Transverse colon (tissue), 4 donors: ENCODE data around the gene AGAP1. TPM values are rescaled to one million over a fixed set of nuclear protein-coding genes. Genes with fewer than 3 reads are reported as not detected.

Experiments
- DNase-seq: peaks from one replicate; pipeline ENCODE4 v3.0.0-alpha.2; 2019
- H3K27ac ChIP-seq, 4 donors: fragments of 200-600 bp; sonication (generic); 2 replicates each; pipeline ENCODE4 v1.5.1; 2016 to 2018; ENCODE audit warnings: inconsistent platforms in 4 of 4
- H3K27me3 ChIP-seq: fragments of 200-600 bp; sonication (generic); 2 replicates; pipeline ENCODE4 v1.5.1; 2017; ENCODE audit warnings: inconsistent platforms
- H3K36me3 ChIP-seq, 4 donors: fragments of 200-600 bp; sonication (generic); 2 replicates each; pipeline ENCODE4 v1.5.1; 2017 to 2019; ENCODE audit warnings: inconsistent platforms in 4 of 4
- H3K4me1 ChIP-seq, 4 donors: fragments of 200-600 bp; sonication (generic); 2 replicates each; pipeline ENCODE4 v1.5.1; 2017 to 2020; ENCODE audit warnings: inconsistent platforms in 4 of 4
- H3K4me3 ChIP-seq, 4 donors: fragments of 200-600 bp; sonication (generic); 1 replicate in 1 of 4; 2 replicates in 3 of 4; pipeline versions ENCODE4 v1.5.1 to v1.6.1; 2017 to 2019; ENCODE audit warnings: inconsistent platforms in 4 of 4
- H3K9me3 ChIP-seq, 2 donors: fragments of 200-600 bp; sonication (generic); 2 replicates each; pipeline ENCODE4 v1.5.1; 2017 to 2019; ENCODE audit warnings: inconsistent platforms in 2 of 2
- EP300 ChIP-seq: sonication (generic); formaldehyde crosslinking; IDR thresholded peaks from one replicate; pipeline ENCODE4 v1.6.1; 2017; ENCODE audit warnings: antibody characterized with exemption, low read depth
- POLR2A ChIP-seq: fragments of 450-650 bp; IDR thresholded peaks from one replicate; pipeline ENCODE4 v1.6.1; 2016; ENCODE audit warnings: antibody characterized with exemption, mild to moderate bottlenecking, moderate library complexity
- POLR2AphosphoS5 ChIP-seq, 3 donors: sonication (generic); formaldehyde crosslinking; IDR thresholded peaks; one replicate each; pipeline ENCODE4 v1.6.1; 2016; ENCODE audit warnings: antibody characterized with exemption in 3 of 3
- WGBS, 2 donors: methylation state at CpG; one replicate each; pipeline ENCODE4 v1.1.5; 2018; ENCODE audit warnings: low coverage in 1 of 2; 5-methylcytosine and 5-hydroxymethylcytosine counted together
- in situ Hi-C, 4 donors: fragments of 200-750 bp; cut with MboI; loops; one replicate each; pipeline versions ENCODE4 v1.15.0 to v1.15.1; 2017; ENCODE audit warnings: low sequenced_read_pairs in 3 of 4, low pct_ligation_motif_present in 1 of 4, low pct_unique_long_range_greater_than_20kb in 1 of 4
- intact Hi-C: fragments of 100-400 bp; cut with DNase I; formaldehyde crosslinking; loops from one replicate; pipeline ENCODE4 v1.15.1; 2023; ENCODE audit warnings: low total_unique reads
- total RNA-seq, 4 donors: library from RNA; depleted of rRNA; stranded (reverse); fragments of >200 nt; gene quantifications; one replicate each; pipeline ENCODE4 v1.1.0, GENCODE V29; 2016
- TF ChIP-seq, protein P1 (sequence below), 5 experiments: fragments of 200-600 bp in 3 of 5; fragments of 450-650 bp in 2 of 5; sonication (generic) in 3 of 5; IDR thresholded peaks; 1 replicate in 2 of 5; 2 replicates in 3 of 5; pipeline ENCODE4 v1.5.1; 2016 to 2017; ENCODE audit warnings: antibody characterized with exemption in 5 of 5, inconsistent platforms in 3 of 5, mild to moderate bottlenecking in 2 of 5, moderate library complexity in 1 of 5

Gene AGAP1
- total RNA-seq, 4 donors from 2014 or later: 56.1 to 96.9 (median 71.2) TPM

DNA sequence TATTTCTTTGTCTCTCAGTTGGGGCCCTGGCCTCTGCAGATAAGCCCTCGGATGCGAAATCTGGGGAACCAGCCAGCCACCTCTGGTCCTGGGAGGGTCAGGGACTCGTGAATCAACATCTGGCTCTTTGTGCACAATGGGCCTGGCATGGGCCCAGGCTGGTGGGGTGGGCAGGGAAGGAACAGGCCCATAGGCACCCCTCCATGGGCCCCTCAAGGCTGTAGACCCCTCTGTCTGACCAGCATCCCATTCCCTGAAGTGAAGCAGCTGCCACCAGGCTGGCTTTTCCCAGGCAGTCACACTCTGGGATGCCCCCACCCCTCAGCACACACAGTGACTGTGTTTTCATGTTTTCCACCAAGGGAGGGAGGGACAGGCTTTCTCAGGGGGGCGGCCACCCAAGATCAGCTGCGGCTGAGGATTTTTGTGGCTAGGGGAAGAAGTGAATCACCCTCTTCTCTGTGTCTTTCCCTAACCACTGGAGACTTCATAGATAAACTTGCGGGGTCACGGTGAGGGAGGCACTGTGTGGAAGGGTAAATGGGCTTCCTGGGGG lies 166.0 kb downstream of the AGAP1 start:
- intact Hi-C loops: no loop called here
- no peaks in the 10 kb centered on the region for H3K36me3 ChIP-seq
- no peaks in the 10 kb centered on the region for H3K27me3 ChIP-seq
- in situ Hi-C loops: no loop called here
- H3K9me3 ChIP-seq: no peaks in the 10 kb centered on the region
- 56% methylated on average over 7 of the region's 7 CpGs; no CpG with 5 or more reads in 1 of the 2 donors for WGBS, 2 donors
- no peak for DNase-seq
- H3K27ac ChIP-seq: peak overlapping the region; percentile 48 to 56 (median 54)
- H3K4me3 ChIP-seq: no peak overlapping the region
- H3K4me1 ChIP-seq: peaks cover 23 to 52% (median 34%) of the 10 kb centered on the region in 4 donors
- TF ChIP-seq POLR2AphosphoS5 (IDR thresholded peaks at IDR 0.05): peak; percentile 26 to 27 (median 26)
- TF ChIP-seq POLR2A: no peak

DNA sequence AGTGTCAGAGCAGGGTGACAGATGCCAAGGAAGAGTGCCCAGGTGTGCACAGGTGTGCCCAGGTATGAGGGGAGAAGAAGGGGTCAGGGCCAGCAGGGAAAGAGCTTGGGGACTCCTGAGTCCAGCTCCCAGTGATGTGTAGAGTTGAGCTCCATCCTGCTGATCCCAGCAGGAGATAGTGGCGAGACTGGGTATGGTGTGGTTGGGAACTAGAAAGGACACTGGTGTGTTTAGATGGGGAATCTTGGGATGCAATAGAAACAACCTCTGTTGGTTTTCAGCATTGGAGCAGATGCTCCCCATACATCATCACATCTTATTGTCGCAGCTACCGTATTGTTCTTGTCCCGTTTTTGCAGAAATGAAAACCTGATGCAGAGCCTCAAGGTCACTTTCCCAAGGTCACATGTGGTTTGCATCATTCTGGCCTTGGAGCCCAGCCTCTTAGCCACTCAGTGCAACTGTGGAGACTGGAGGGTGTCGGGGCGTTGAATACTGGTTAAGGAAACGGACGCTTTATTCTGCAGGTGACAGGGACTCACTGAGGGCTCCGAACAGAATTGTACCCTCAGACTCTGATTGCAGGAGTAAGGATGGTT lies 166.7 kb downstream of the AGAP1 start:
- no peaks in the 10 kb centered on the region for H3K27me3 ChIP-seq
- intact Hi-C loops (no loop called here), in situ Hi-C loops (no loop called here)
- no peak for DNase-seq
- WGBS, 2 donors: 67 to 75% methylated on average over 3 to 9 of the region's 9 CpGs
- no peaks in the 10 kb centered on the region for H3K36me3 ChIP-seq
- peak overlapping the region in 1 of 4 donors; percentile 0 for H3K27ac ChIP-seq
- TF ChIP-seq POLR2A (no peak), POLR2AphosphoS5 (IDR thresholded peaks at IDR 0.05) (no peak), EP300 (no peak)
- TF ChIP-seq, protein P1, sequence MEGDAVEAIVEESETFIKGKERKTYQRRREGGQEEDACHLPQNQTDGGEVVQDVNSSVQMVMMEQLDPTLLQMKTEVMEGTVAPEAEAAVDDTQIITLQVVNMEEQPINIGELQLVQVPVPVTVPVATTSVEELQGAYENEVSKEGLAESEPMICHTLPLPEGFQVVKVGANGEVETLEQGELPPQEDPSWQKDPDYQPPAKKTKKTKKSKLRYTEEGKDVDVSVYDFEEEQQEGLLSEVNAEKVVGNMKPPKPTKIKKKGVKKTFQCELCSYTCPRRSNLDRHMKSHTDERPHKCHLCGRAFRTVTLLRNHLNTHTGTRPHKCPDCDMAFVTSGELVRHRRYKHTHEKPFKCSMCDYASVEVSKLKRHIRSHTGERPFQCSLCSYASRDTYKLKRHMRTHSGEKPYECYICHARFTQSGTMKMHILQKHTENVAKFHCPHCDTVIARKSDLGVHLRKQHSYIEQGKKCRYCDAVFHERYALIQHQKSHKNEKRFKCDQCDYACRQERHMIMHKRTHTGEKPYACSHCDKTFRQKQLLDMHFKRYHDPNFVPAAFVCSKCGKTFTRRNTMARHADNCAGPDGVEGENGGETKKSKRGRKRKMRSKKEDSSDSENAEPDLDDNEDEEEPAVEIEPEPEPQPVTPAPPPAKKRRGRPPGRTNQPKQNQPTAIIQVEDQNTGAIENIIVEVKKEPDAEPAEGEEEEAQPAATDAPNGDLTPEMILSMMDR (IDR thresholded peaks at IDR 0.05): no peak
- H3K9me3 ChIP-seq: no peaks in the 10 kb centered on the region
- no peak overlapping the region for H3K4me3 ChIP-seq
- H3K4me1 ChIP-seq: peaks cover 30 to 58% (median 41%) of the 10 kb centered on the region in 4 donors

DNA sequence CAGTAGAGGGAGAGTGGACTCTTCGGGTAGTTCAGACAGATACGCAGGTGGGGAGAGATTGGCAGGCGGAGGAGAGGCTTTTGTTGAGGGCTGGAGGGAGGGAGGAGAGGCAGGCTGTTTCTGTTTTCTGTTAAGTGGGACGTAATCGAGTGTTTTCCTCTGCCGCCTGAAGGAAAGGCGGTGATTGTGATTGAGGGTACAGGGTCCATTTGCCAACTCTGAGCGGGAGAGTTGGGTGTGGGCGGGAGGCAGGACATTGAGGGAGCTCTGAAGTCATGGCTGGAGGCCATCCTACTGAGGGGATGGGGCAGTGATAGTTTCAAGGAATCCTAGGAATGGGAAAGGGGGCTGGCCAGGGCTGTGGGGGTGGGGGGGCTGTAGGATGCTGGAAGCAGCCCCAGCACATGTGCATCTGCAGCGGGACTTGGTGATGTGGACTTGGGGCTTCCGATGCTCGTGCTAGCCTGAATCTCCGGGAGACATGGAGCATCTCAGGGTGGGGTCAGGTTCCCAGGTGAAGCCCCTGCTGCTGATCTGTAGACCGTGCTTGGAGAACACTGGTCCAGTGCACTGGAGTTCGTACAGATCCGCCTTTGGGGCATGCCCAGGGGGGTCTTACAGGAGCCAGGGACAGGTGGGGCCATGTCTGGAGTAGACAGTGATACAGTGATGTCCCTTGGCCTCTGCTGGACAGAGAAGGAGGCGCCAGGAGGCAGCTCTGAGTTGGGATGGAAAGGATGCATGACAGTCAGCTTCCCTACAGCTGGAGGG lies 167.5 kb downstream of the AGAP1 start:
- TF ChIP-seq EP300 (no peak), POLR2AphosphoS5 (IDR thresholded peaks at IDR 0.05) (no peak)
- no peak for DNase-seq
- H3K4me3 ChIP-seq: no peak overlapping the region
- H3K9me3 ChIP-seq: no peaks in the 10 kb centered on the region
- H3K4me1 ChIP-seq: peaks cover 31 to 66% (median 45%) of the 10 kb centered on the region in 4 donors
- peak overlapping the region in 1 of 4 donors; percentile 0 for H3K27ac ChIP-seq
- H3K36me3 ChIP-seq: no peaks in the 10 kb centered on the region
- no peaks in the 10 kb centered on the region for H3K27me3 ChIP-seq
- 56 to 67% methylated on average over 4 to 17 of the region's 17 CpGs for WGBS, 2 donors
- in situ Hi-C loops (no loop called here), intact Hi-C loops (no loop called here)

DNA sequence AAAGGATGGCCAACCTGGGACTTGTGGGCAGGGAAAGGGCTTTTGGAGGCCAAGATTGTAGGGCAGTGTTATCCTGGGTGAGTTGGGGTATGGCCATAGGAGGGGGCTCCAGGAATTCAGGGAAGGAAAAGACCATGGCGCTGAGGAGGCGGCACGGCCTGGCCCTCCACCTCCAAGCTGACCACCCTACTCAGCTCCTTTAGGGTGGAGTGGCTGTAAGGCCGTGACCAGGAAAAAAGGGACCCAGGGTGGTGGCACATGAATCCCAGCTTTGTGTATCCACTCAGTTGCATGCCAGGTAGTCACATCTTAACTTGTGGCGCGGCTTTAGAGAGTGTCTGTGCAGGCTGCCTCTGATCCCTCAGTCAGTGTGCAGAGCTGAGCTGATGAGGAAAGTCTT lies 168.1 kb downstream of the AGAP1 start:
- no peak overlapping the region for H3K4me3 ChIP-seq
- H3K27ac ChIP-seq: no peak overlapping the region
- H3K9me3 ChIP-seq: no peaks in the 10 kb centered on the region
- H3K36me3 ChIP-seq: no peaks in the 10 kb centered on the region
- WGBS, 2 donors: 96% methylated on average over 6 of the region's 6 CpGs; no CpG with 5 or more reads in 1 of the 2 donors
- in situ Hi-C loops (no loop called here), intact Hi-C loops (no loop called here)
- TF ChIP-seq EP300: no peak
- TF ChIP-seq, protein P1 (IDR thresholded peaks at IDR 0.05): no peak
- no peak for TF ChIP-seq POLR2AphosphoS5 (IDR thresholded peaks at IDR 0.05)
- TF ChIP-seq POLR2A: no peak
- no peak for DNase-seq
- H3K27me3 ChIP-seq: no peaks in the 10 kb centered on the region
- peaks cover 31 to 65% (median 45%) of the 10 kb centered on the region in 4 donors for H3K4me1 ChIP-seq

DNA sequence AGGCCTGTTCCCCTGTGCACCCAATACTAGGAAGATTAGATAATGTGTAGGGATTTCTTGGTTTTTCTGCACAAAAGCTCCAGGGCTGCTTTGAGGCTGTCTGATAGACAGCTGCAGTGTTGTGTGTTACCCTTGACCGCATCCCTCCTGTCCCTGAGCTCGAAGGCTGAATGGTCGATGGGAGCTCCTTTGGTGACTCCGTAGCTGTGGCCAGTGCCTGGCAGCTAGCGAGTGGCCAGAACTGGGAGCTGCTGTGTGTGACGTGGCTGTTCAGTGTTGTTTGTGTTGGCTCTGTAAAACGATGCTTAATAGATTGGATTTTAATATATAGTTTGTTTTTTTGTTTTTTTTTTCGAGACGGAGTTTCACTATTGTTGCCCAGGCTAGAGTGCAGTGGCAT lies 170.0 kb downstream of the AGAP1 start:
- DNase-seq: no peak
- Histone ChIP-seq H3K27me3 (no peaks in the 10 kb centered on the region), H3K4me3 (no peak overlapping the region), H3K9me3 (no peaks in the 10 kb centered on the region), H3K36me3 (no peaks in the 10 kb centered on the region), H3K4me1 (peaks cover 20 to 46% (median 31%) of the 10 kb centered on the region in 4 donors), H3K27ac (no peak overlapping the region)
- 75 to 83% methylated on average over 4 to 9 of the region's 9 CpGs for WGBS, 2 donors
- no peak for TF ChIP-seq POLR2A
- no peak for TF ChIP-seq POLR2AphosphoS5 (IDR thresholded peaks at IDR 0.05)
- TF ChIP-seq, protein P1 (IDR thresholded peaks at IDR 0.05): no peak
- TF ChIP-seq EP300: no peak
- in situ Hi-C loops (no loop called here), intact Hi-C loops (loop anchor here (2.0 kb wide), 1 partner anchor 23 kb away; no protein-coding TSS in a partner anchor)
